T-helper 1 cell treated with Interleukin-12 subunit alpha and Interleukin-12 subunit beta and Interleukin-4 antibody, amounts not matched to agents 30 μg/mL and 1 μg/mL, for 36 hours (primary cell): ENCODE results near the gene TGM3.

Experiments used
- H3K27ac Mint-ChIP-seq: one replicate; pipeline ENCODE4 v1.8.0; 2021; ENCODE audit warnings: mild to moderate bottlenecking, mixed read lengths
- H3K27me3 Mint-ChIP-seq: one replicate; pipeline ENCODE4 v1.8.0; 2021; ENCODE audit warnings: low read depth, mixed read lengths
- H3K36me3 Mint-ChIP-seq: one replicate; pipeline ENCODE4 v1.8.0; 2021; ENCODE audit warnings: low read depth, mixed read lengths
- H3K4me1 Mint-ChIP-seq: one replicate; pipeline ENCODE4 v1.8.0; 2021; ENCODE audit warnings: low read depth, mixed read lengths
- H3K4me3 Mint-ChIP-seq: one replicate; pipeline ENCODE4 v1.8.0; 2021; ENCODE audit warnings: mild to moderate bottlenecking, moderate library complexity, mixed read lengths
- H3K9me3 Mint-ChIP-seq: one replicate; pipeline ENCODE4 v1.8.0; 2021; ENCODE audit warnings: mixed read lengths

The TGM3 gene

GRCh38 chr20:2307136-2307535 is 11.3 kb downstream of the TGM3 start:
- Mint-ChIP-seq H3K27ac (no peak overlapping the region), H3K36me3 (no peaks in the 10 kb centered on the region), H3K4me3 (no peak overlapping the region), H3K4me1 (no peaks in the 10 kb centered on the region), H3K27me3 (no peaks in the 10 kb centered on the region), H3K9me3 (no peaks in the 10 kb centered on the region)

DNA sequence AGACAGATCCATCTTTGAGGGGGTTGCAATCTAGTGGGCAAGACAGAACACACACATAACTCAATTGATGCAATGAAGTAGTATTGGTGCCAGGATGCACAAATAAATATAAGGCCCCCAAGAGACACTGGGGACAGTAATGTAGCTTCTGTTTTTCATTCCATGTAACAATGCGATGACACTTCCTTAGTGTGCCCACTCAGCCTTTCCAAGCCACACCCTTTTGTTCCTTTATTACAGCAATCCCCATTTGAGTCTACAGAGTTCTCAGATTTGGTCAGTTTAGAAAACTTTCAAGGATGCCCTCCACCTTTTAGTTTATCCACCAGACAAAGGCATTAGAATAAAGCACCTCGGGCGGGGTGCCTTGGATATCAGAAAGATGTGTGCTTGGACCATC is 15.5 kb downstream of the TGM3 start:
- no peak overlapping the region for H3K4me3 Mint-ChIP-seq
- no peaks in the 10 kb centered on the region for H3K27me3 Mint-ChIP-seq
- H3K27ac Mint-ChIP-seq: no peak overlapping the region
- no peaks in the 10 kb centered on the region for H3K9me3 Mint-ChIP-seq
- no peaks in the 10 kb centered on the region for H3K4me1 Mint-ChIP-seq
- no peaks in the 10 kb centered on the region for H3K36me3 Mint-ChIP-seq

DNA sequence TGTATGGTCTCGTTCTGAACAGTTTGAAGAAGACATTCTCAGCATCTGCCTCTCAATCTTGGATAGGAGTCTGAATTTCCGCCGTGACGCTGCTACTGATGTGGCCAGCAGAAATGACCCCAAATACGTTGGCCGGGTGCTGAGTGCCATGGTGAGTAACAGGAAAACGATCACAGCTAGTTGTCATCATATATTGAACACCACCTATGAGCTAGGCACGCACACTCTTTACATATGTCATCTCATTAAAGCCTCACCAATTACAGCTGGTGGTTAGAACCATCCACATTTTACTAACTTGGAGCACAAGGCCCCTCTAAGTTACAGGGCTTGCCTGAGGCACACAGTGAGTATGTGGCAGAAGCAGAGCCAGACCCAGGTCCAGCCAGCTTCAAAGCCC is 17.1 kb downstream of the TGM3 start:
- no peaks in the 10 kb centered on the region for H3K36me3 Mint-ChIP-seq
- H3K9me3 Mint-ChIP-seq: no peaks in the 10 kb centered on the region
- H3K4me3 Mint-ChIP-seq: no peak overlapping the region
- no peaks in the 10 kb centered on the region for H3K4me1 Mint-ChIP-seq
- no peaks in the 10 kb centered on the region for H3K27me3 Mint-ChIP-seq
- no peak overlapping the region for H3K27ac Mint-ChIP-seq

DNA sequence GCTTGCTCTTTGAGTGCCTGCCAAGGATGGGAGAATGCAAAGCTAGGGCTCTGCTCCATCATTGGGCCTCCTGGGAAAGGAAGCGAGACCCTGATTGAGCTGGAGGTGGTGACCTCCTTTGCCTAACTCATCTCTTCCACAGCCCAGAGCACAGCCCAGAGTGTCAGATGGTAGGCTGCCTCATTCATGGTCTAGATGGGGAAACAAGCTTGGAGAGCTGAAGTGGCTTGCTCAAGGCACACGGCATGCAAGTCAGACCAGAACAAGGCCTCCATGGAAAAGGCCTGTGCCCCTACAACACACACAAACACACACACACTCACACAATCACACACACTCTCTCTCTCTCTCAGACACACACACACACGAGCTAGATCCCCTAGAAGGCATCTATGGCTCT is 17.5 kb downstream of the TGM3 start:
- Mint-ChIP-seq H3K36me3 (no peaks in the 10 kb centered on the region), H3K27ac (no peak overlapping the region), H3K4me3 (no peak overlapping the region), H3K9me3 (no peaks in the 10 kb centered on the region), H3K4me1 (no peaks in the 10 kb centered on the region), H3K27me3 (no peaks in the 10 kb centered on the region)

DNA sequence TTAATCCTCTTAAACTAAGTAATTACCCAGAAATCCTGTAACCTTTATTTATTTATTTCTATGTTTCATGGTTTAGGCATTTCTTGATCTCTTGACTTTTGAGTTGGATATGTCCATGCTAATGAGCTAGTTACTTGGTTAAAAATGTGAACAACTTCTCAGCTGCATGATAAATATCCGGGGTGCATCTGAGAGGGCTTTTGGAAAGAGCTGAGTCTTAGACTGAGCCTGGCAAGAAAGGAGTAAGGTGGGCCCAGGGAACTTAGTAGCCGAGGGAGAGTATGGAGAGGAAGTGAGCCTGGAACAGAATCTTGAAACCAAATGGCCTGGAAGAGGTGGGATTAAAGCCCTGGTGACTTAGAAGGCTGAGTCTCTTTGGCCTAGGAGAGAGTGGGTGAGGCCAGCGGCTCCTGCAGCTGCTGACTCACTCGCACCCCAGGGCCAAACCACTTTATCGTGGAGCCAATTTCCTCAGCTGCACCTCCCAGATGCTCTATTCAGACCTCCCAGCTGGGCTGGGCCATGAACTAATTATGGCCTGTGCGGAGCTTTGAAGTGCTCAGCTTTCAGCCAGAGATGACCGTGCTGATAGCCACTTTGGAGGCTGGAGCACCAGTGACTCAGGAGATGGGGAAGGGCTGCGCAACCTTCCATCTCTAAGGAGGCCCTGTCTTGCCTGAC is 19.1 kb downstream of the TGM3 start:
- no peaks in the 10 kb centered on the region for H3K9me3 Mint-ChIP-seq
- peaks cover 4% of the 10 kb centered on the region for H3K27me3 Mint-ChIP-seq
- H3K4me1 Mint-ChIP-seq: no peaks in the 10 kb centered on the region
- no peak overlapping the region for H3K27ac Mint-ChIP-seq
- no peak overlapping the region for H3K4me3 Mint-ChIP-seq
- no peaks in the 10 kb centered on the region for H3K36me3 Mint-ChIP-seq

DNA sequence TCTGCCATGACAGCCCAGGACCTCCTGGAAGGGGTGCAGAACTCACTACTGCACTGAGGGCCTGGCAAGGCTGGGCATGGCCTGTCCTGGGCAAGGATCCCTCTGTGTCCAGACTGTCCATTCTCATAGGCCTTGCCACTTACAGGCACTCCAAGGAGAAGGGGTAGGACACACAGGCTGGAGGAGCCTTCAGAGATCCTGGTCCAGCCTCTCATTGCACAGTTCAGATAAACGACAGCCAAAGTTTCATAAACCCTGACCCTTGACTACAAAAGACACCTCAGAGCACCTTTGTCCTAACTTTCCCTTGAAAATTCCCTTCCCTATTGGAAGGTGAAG is 19.6 kb downstream of the TGM3 start:
- peaks cover 4% of the 10 kb centered on the region for H3K27me3 Mint-ChIP-seq
- H3K36me3 Mint-ChIP-seq: no peaks in the 10 kb centered on the region
- no peaks in the 10 kb centered on the region for H3K4me1 Mint-ChIP-seq
- no peaks in the 10 kb centered on the region for H3K9me3 Mint-ChIP-seq
- H3K4me3 Mint-ChIP-seq: no peak overlapping the region
- H3K27ac Mint-ChIP-seq: no peak overlapping the region

DNA sequence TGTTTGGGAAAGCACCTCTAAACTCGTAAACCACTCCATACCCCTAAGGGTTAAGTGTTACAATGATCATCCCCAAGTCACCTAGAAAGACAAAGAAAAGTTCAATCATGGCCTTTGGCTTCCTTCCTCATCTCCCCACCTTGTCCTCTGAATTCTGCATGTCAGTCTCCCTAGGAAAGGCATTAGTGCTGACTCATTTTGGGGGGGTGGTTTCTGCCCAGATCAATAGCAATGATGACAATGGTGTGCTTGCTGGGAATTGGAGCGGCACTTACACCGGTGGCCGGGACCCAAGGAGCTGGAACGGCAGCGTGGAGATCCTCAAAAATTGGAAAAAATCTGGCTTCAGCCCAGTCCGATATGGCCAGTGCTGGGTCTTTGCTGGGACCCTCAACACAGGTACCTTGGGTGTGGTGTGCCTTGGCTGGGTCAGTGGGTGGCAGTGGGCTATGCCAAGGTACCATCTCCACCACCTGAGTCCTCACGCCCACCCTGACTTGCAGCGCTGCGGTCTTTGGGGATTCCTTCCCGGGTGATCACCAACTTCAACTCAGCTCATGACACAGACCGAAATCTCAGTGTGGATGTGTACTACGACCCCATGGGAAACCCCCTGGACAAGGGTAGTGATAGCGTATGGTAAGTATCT is 21.2 kb downstream of the TGM3 start:
- H3K27me3 Mint-ChIP-seq: peaks cover 5% of the 10 kb centered on the region
- H3K9me3 Mint-ChIP-seq: no peaks in the 10 kb centered on the region
- H3K27ac Mint-ChIP-seq: no peak overlapping the region
- H3K36me3 Mint-ChIP-seq: no peaks in the 10 kb centered on the region
- H3K4me1 Mint-ChIP-seq: no peaks in the 10 kb centered on the region
- no peak overlapping the region for H3K4me3 Mint-ChIP-seq

- Mint-ChIP-seq H3K9me3 (no peaks in the 10 kb centered on the region), H3K4me1 (no peaks in the 10 kb centered on the region), H3K27me3 (peaks cover 20% of the 10 kb centered on the region), H3K4me3 (no peak overlapping the region), H3K27ac (no peak overlapping the region), H3K36me3 (no peaks in the 10 kb centered on the region)
These were observed 25.2 kb downstream of the TGM3 start for GRCh38 chr20:2320813-2321658.

- no peak overlapping the region for H3K4me3 Mint-ChIP-seq
- H3K27ac Mint-ChIP-seq: no peak overlapping the region
- no peaks in the 10 kb centered on the region for H3K9me3 Mint-ChIP-seq
- H3K4me1 Mint-ChIP-seq: no peaks in the 10 kb centered on the region
- H3K27me3 Mint-ChIP-seq: peaks cover 20% of the 10 kb centered on the region
- no peaks in the 10 kb centered on the region for H3K36me3 Mint-ChIP-seq
These were observed 27.2 kb downstream of the TGM3 start for GRCh38 chr20:2323051-2323450.

DNA sequence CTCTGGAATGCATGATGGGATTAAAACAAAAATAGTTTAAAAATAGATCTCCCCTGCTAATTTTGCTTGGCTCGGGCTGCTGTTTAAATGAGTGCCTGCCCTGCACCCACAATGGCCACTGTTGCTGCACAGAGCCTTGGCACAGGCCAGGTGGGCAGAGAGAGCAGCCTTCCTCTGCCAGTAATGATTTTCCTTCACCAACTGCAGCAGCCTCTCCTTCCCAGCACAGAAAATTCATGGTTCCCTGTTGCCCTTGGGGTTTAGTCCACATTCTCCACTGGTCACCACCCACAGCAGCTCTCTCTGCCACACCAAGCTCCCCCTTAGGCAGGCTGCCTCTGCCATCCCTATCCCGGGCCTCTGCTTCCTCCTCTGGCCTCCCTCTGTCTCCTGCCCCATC is 30.2 kb downstream of the TGM3 start:
- Mint-ChIP-seq H3K4me1 (no peaks in the 10 kb centered on the region), H3K9me3 (no peaks in the 10 kb centered on the region), H3K4me3 (no peak overlapping the region), H3K27ac (no peak overlapping the region), H3K36me3 (no peaks in the 10 kb centered on the region), H3K27me3 (peaks cover 16% of the 10 kb centered on the region)

DNA sequence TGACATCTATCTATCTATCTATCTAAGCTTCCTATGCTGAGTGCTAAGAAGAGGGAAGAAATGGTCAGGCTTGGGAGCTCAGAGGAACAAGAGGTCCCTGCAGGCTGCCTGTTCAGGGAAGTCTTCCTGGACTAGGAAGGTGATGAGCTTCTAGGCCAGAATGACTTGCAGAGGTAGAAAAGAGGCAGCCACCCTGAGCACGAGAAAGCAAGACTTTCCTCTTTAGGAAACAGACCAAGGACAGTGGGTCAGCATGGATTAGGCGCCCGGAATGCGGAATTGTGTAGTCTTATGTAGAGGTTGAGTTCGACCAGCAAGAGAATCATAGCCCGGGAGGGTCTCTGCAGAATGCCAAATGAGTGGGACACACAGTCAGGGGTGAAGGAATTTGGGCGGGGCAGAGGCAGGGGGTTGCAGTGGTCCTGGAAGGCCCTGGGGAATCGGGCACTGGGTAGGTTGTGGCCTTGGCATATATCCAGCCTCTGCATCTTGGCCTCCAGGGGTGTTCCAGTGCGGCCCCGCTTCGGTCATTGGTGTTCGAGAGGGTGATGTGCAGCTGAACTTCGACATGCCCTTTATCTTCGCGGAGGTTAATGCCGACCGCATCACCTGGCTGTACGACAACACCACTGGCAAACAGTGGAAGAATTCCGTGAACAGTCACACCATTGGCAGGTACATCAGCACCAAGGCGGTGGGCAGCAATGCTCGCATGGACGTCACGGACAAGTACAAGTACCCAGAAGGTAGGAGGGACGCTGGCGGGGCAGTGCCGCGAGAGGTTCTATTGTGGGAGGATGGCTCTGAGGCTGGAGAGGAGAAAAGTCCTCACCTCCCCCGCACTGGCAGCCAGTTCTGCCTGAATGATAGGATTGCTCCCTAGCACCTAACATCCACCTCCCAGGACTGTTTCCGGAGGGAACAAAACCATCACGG is 32.1 kb downstream of the TGM3 start:
- Mint-ChIP-seq H3K36me3 (no peaks in the 10 kb centered on the region), H3K4me3 (no peak overlapping the region), H3K4me1 (no peaks in the 10 kb centered on the region), H3K9me3 (no peaks in the 10 kb centered on the region), H3K27ac (no peak overlapping the region), H3K27me3 (peaks cover 9% of the 10 kb centered on the region)

GRCh38 chr20:2329286-2329685 is 33.5 kb downstream of the TGM3 start:
- H3K36me3 Mint-ChIP-seq: no peaks in the 10 kb centered on the region
- no peak overlapping the region for H3K27ac Mint-ChIP-seq
- H3K4me1 Mint-ChIP-seq: no peaks in the 10 kb centered on the region
- peaks cover 4% of the 10 kb centered on the region for H3K27me3 Mint-ChIP-seq
- H3K4me3 Mint-ChIP-seq: no peak overlapping the region
- H3K9me3 Mint-ChIP-seq: no peaks in the 10 kb centered on the region

- no peaks in the 10 kb centered on the region for H3K9me3 Mint-ChIP-seq
These were observed 34.4 kb downstream of the TGM3 start for GRCh38 chr20:2330090-2330695.

GRCh38 chr20:2331106-2331505 is 35.3 kb downstream of the TGM3 start:
- Mint-ChIP-seq H3K9me3 (no peaks in the 10 kb centered on the region), H3K4me3 (no peak overlapping the region), H3K27ac (no peak overlapping the region), H3K4me1 (no peaks in the 10 kb centered on the region), H3K36me3 (no peaks in the 10 kb centered on the region), H3K27me3 (no peaks in the 10 kb centered on the region)

More at GRCh38 chr20:2330090-2330695, 34.4 kb downstream of the TGM3 start:
- no peaks in the 10 kb centered on the region for H3K4me1 Mint-ChIP-seq
- peaks cover 2% of the 10 kb centered on the region for H3K27me3 Mint-ChIP-seq
- H3K27ac Mint-ChIP-seq: no peak overlapping the region
- H3K4me3 Mint-ChIP-seq: no peak overlapping the region
- H3K36me3 Mint-ChIP-seq: no peaks in the 10 kb centered on the region
